Kidney epithelial cell (primary cell): ENCODE measurements around the gene PRKG1. TPM values are rescaled to one million over a fixed set of nuclear protein-coding genes. Genes with fewer than 3 reads are reported as not detected.

Experiments used
- DNase-seq: peaks from one replicate; pipeline ENCODE4 v3.0.0-alpha.2; 2010; ENCODE audit warnings: low read depth
- H3K27me3 ChIP-seq: 2 replicates; pipeline ENCODE4 v1.6.0; 2011; ENCODE audit warnings: low read length; ENCODE audit not compliant: control insufficient read depth, insufficient read depth
- H3K36me3 ChIP-seq: 2 replicates; pipeline ENCODE4 v1.5.1; 2011; ENCODE audit warnings: low read length; ENCODE audit not compliant: control insufficient read depth, insufficient read depth
- H3K4me3 ChIP-seq: 2 replicates; pipeline ENCODE4 v1.5.1; 2011; ENCODE audit warnings: low read depth, mild to moderate bottlenecking, control low read depth, low read length
- CTCF ChIP-seq: IDR thresholded peaks from 2 replicates; pipeline ENCODE4 v1.5.1; 2011; ENCODE audit warnings: mild to moderate bottlenecking, moderate library complexity, low read length, control low read depth, inconsistent platforms; ENCODE audit not compliant: insufficient read depth, poor library complexity, severe bottlenecking
- total RNA-seq: library from RNA; depleted of rRNA; stranded (reverse); fragments of >200 nt; gene quantifications from 2 replicates; pipeline ENCODE4 v1.2.3, GENCODE V29; 2015

The PRKG1 gene
- total RNA-seq, 1 donor from 2014 or later, result 1.3 TPM

GRCh38 chr10:51788273-51788672, 714.0 kb downstream of the PRKG1 start:
- H3K4me3 ChIP-seq, result no peak overlapping the region
- TF ChIP-seq CTCF, result no peak
- no peaks in the 10 kb centered on the region for H3K27me3 ChIP-seq
- no peaks in the 10 kb centered on the region for H3K36me3 ChIP-seq
- DNase-seq, result no peak

DNA sequence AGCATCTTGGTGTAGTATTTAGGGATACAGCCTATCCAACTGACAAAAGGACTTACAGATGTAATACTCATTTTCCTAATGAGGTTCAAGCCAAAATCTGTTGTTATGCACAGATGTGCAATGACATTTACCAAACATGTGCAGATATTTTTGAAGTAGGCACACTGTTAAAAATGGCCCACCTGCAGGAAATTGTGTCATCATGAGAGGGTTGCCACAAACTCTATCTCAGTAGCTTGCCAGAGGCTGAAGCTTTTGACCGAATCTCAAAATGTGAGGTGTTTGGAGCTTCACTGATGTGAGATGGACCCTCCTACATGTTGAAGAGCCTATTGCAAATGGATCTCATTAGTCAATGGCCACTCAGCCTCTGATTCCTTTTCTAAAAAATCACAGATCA, 714.8 kb downstream of the PRKG1 start:
- H3K4me3 ChIP-seq, result no peak overlapping the region
- TF ChIP-seq CTCF, result no peak
- H3K27me3 ChIP-seq, result no peaks in the 10 kb centered on the region
- no peak for DNase-seq
- H3K36me3 ChIP-seq, result no peaks in the 10 kb centered on the region

DNA sequence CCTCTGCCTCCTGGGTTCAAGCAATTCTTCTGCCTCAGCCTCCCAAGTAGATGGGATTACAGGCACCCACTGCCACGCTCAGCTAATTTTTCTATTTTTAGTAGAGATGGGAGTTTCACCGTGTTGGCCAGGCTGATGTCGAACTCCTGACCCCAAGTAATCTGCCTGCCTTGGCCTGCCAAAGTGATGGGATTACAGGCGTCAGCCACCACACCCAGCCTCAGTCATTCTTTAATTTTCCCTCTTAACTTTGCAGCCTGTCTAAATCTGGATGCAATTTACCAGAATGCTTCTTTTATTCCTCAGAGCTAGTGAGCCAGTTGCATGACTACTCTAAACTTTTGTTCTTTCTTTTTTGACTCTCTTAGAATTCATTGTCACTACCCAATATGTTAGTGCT, 715.6 kb downstream of the PRKG1 start:
- Histone ChIP-seq H3K27me3 (no peaks in the 10 kb centered on the region), H3K4me3 (no peak overlapping the region), H3K36me3 (no peaks in the 10 kb centered on the region)
- TF ChIP-seq CTCF, result no peak
- no peak for DNase-seq

GRCh38 chr10:51792678-51793077, 718.4 kb downstream of the PRKG1 start:
- TF ChIP-seq CTCF, result no peak
- DNase-seq, result no peak
- H3K4me3 ChIP-seq, result no peak overlapping the region
- no peaks in the 10 kb centered on the region for H3K36me3 ChIP-seq
- H3K27me3 ChIP-seq, result no peaks in the 10 kb centered on the region

GRCh38 chr10:51800121-51800520, 725.8 kb downstream of the PRKG1 start:
- no peak overlapping the region for H3K4me3 ChIP-seq
- DNase-seq, result no peak
- no peaks in the 10 kb centered on the region for H3K27me3 ChIP-seq
- H3K36me3 ChIP-seq, result no peaks in the 10 kb centered on the region
- no peak for TF ChIP-seq CTCF

DNA sequence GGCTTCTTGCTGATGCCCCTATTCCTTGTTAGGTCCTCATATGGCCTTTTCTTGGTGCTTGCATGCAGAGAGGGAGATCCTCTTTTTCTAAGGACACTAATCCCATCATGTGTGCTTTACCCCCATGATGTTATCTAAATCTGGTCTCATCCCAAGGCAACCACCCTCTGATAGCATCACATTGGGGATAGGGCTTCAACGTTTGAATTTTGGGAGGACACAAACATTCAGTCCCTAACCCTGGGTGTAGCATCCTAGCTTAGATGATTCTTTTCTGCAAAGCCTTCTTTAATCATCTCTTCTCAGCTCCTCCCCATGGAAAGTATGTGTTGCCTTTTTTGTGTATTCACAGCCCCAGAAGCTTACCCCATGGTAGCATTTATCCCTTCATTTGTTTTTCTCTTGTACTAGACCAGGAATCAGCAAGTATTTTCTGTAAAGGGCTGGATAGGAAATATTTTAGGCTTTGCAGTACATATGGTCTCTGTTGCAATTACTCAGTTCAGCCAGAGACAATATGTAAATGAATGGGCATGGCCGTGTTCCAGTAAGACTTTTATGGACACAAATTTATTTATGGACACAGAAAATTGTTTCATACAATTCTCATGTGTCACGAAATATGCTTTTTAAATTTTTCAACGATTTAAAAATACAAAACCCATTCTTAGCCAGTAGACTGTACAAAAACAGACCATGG, 726.6 kb downstream of the PRKG1 start:
- Histone ChIP-seq H3K4me3 (no peak overlapping the region), H3K36me3 (no peaks in the 10 kb centered on the region), H3K27me3 (no peaks in the 10 kb centered on the region)
- DNase-seq, result no peak
- TF ChIP-seq CTCF, result no peak
